Measurements from ENCODE around the gene PRR15L.

Gene PRR15L, protein sequence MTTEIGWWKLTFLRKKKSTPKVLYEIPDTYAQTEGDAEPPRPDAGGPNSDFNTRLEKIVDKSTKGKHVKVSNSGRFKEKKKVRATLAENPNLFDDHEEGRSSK

GRCh38 chr17:47957591-47958490 is at the start of gene PRR15L:
TSS of gene PRR15L (minus strand) at chr17:47957883. CDS start at chr17:47953234, 4,649 bp downstream.
- Histone ChIP-seq H3K4me1 (ENCODE audit: insufficient read depth, poor library complexity, severe bottlenecking) (peaks cover 18% of the 10 kb centered on the region), H3K36me3 (ENCODE audit: low read depth) (no peaks in the 10 kb centered on the region), H3K9me3 (ENCODE audit: severe bottlenecking) (no peaks in the 10 kb centered on the region), H3K4me3 (ENCODE audit: severe bottlenecking) (no peak within 1 kb of the TSS), H3K27ac (ENCODE audit: poor library complexity, severe bottlenecking) (no peak within 1 kb of the TSS), H3K27me3 (ENCODE audit: insufficient read depth, poor library complexity, severe bottlenecking) (no peaks in the 10 kb centered on the region)
- ATAC-seq (ENCODE audit: low read depth) (peak; percentile 65), DNase-seq (ENCODE audit: low spot score) (no peak)
- no peak for TF ChIP-seq CTCF (IDR thresholded peaks at IDR 0.05; ENCODE audit: poor library complexity, severe bottlenecking)

GRCh38 chr17:48006936-48007709 is 49.4 kb upstream of the PRR15L start:
- H3K36me3 ChIP-seq (ENCODE audit: low read depth) = no peaks in the 10 kb centered on the region

DNA sequence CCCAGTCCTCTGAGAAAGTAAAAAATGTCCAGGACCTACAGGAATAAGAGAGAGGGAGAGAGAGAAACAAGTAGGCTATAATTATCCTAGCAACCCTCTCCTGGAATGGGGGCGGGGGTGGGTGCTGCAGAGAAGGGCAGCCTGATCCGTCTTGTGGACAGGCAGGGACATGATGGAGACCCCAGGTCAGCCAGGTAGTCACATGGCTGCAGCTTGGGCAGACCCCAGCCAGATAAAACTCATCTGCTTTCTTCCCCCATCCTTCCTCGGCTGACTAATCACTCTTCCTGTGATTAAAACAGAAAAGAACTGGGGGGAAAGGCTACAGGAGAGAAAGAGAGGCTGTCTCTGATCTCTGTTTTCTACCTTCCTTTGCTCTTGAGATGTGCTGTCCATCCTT is 47.3 kb upstream of the PRR15L start:
- ATAC-seq (ENCODE audit: low read depth) (no peak), DNase-seq (ENCODE audit: low spot score) (no peak)
- TF ChIP-seq CTCF (IDR thresholded peaks at IDR 0.05; ENCODE audit: poor library complexity, severe bottlenecking) = no peak
- Histone ChIP-seq H3K27me3 (ENCODE audit: insufficient read depth, poor library complexity, severe bottlenecking) (no peaks in the 10 kb centered on the region), H3K4me1 (ENCODE audit: insufficient read depth, poor library complexity, severe bottlenecking) (peaks cover 19% of the 10 kb centered on the region), H3K9me3 (ENCODE audit: severe bottlenecking) (no peaks in the 10 kb centered on the region), H3K4me3 (ENCODE audit: severe bottlenecking) (no peak overlapping the region), H3K36me3 (ENCODE audit: low read depth) (no peaks in the 10 kb centered on the region), H3K27ac (ENCODE audit: poor library complexity, severe bottlenecking) (no peak overlapping the region)

More at GRCh38 chr17:48006936-48007709, 49.4 kb upstream of the PRR15L start:
- ATAC-seq (ENCODE audit: low read depth) (no peak), DNase-seq (ENCODE audit: low spot score) (no peak)
- no peak for TF ChIP-seq CTCF (IDR thresholded peaks at IDR 0.05; ENCODE audit: poor library complexity, severe bottlenecking)
- no peak overlapping the region for H3K4me3 ChIP-seq (ENCODE audit: severe bottlenecking)
- H3K27ac ChIP-seq (ENCODE audit: poor library complexity, severe bottlenecking) = no peak overlapping the region
- H3K9me3 ChIP-seq (ENCODE audit: severe bottlenecking) = no peaks in the 10 kb centered on the region
- peaks cover 18% of the 10 kb centered on the region for H3K4me1 ChIP-seq (ENCODE audit: insufficient read depth, poor library complexity, severe bottlenecking)
- H3K27me3 ChIP-seq (ENCODE audit: insufficient read depth, poor library complexity, severe bottlenecking) = no peaks in the 10 kb centered on the region

GRCh38 chr17:48003417-48004151 is 45.9 kb upstream of the PRR15L start:
- no peak for TF ChIP-seq CTCF (IDR thresholded peaks at IDR 0.05; ENCODE audit: poor library complexity, severe bottlenecking)
- Histone ChIP-seq H3K9me3 (ENCODE audit: severe bottlenecking) (no peaks in the 10 kb centered on the region), H3K4me3 (ENCODE audit: severe bottlenecking) (no peak overlapping the region), H3K4me1 (ENCODE audit: insufficient read depth, poor library complexity, severe bottlenecking) (peaks cover 19% of the 10 kb centered on the region), H3K27ac (ENCODE audit: poor library complexity, severe bottlenecking) (peak overlapping the region; percentile 71), H3K27me3 (ENCODE audit: insufficient read depth, poor library complexity, severe bottlenecking) (no peaks in the 10 kb centered on the region), H3K36me3 (ENCODE audit: low read depth) (no peaks in the 10 kb centered on the region)
- ATAC-seq (ENCODE audit: low read depth) = no peak
- DNase-seq (ENCODE audit: low spot score) = no peak
